ENCODE results near the gene TLE5.

DNA sequence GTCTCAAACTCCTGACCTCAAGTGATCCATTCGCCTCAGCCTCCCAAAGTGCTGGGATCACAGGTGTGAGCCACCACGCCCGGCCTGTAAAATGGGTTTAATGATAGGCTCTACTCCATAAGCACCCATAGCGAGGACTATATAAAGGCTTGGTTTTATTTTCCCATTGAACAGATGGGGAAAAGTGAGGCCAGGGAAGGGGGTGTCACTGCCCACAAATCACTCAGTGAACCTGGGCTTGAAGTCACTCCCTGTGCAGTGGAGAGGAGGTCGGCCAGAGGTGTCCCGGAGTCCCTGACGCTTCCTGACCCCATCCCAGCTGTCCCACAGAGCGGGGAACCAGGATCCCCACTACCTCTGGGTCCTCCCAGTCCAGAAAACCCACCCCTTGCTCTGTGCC is 48.2 kb downstream of the TLE5 start:
- TF ChIP-seq POLR2AphosphoS5 (IDR thresholded peaks at IDR 0.05; ENCODE audit: insufficient read depth, low read depth, low read length) (no peak), POLR2A (IDR thresholded peaks at IDR 0.05; ENCODE audit: low read depth, low read length) (no peak), MYC (IDR thresholded peaks at IDR 0.05; ENCODE audit: low read depth, low read length) (no peak), EZH2 (IDR thresholded peaks at IDR 0.05; ENCODE audit: borderline replicate concordance, low read depth, low read length, severe bottlenecking) (no peak), GATA2 (IDR thresholded peaks at IDR 0.05; ENCODE audit: insufficient read depth, insufficient read length, low read depth, low read length) (no peak), JUN (IDR thresholded peaks at IDR 0.05; ENCODE audit: borderline replicate concordance, insufficient read depth, insufficient read length, low read depth) (no peak)
- TF ChIP-seq, protein P1, sequence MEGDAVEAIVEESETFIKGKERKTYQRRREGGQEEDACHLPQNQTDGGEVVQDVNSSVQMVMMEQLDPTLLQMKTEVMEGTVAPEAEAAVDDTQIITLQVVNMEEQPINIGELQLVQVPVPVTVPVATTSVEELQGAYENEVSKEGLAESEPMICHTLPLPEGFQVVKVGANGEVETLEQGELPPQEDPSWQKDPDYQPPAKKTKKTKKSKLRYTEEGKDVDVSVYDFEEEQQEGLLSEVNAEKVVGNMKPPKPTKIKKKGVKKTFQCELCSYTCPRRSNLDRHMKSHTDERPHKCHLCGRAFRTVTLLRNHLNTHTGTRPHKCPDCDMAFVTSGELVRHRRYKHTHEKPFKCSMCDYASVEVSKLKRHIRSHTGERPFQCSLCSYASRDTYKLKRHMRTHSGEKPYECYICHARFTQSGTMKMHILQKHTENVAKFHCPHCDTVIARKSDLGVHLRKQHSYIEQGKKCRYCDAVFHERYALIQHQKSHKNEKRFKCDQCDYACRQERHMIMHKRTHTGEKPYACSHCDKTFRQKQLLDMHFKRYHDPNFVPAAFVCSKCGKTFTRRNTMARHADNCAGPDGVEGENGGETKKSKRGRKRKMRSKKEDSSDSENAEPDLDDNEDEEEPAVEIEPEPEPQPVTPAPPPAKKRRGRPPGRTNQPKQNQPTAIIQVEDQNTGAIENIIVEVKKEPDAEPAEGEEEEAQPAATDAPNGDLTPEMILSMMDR (IDR thresholded peaks at IDR 0.05; ENCODE audit: extremely low read depth in 1 of 2, insufficient read depth in 1 of 2, low read depth in 1 of 2, low read length in 2 of 2), result no peak
- TF ChIP-seq, protein P2, sequence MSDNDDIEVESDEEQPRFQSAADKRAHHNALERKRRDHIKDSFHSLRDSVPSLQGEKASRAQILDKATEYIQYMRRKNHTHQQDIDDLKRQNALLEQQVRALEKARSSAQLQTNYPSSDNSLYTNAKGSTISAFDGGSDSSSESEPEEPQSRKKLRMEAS (IDR thresholded peaks at IDR 0.05; ENCODE audit: insufficient read depth, insufficient read length), result no peak

Measured in endothelial cell of umbilical vein (primary cell).